Right kidney (tissue), 1 donor: Measurements from ENCODE around the gene S100A7A.
"Not testable (repeated sequence)": the region's sequence is repeated elsewhere in the genome, so short reads cannot be mapped to it uniquely, and the experiment has no call there.

Source experiments
- DNase-seq: peaks from one replicate; pipeline ENCODE4 v3.0.0-alpha.2; 2016

S100A7A gene

GRCh38 chr1:153422450-153423068, 6.2 kb downstream of the S100A7A start:
- peak; percentile 58 for DNase-seq

DNA sequence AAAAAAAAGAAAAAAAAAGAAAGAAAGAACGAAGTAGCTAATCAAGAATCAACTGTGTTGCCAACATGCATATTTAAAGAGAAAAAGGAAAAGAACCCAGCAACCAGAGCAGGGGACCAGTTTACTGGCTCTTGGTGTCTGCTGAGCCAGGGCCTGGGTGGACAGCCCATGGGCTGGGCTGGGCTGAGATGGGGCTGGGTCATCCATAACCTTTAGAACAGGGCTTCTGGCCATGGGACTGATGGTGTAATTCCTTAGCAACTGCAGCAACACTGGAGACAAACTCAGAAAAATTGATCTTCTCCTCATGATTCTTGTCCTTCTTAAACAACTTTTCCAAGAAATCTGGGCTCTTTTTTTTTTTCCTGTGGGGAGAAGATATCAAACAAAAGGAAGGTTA, 10.5 kb downstream of the S100A7A start:
- no peak for DNase-seq

DNA sequence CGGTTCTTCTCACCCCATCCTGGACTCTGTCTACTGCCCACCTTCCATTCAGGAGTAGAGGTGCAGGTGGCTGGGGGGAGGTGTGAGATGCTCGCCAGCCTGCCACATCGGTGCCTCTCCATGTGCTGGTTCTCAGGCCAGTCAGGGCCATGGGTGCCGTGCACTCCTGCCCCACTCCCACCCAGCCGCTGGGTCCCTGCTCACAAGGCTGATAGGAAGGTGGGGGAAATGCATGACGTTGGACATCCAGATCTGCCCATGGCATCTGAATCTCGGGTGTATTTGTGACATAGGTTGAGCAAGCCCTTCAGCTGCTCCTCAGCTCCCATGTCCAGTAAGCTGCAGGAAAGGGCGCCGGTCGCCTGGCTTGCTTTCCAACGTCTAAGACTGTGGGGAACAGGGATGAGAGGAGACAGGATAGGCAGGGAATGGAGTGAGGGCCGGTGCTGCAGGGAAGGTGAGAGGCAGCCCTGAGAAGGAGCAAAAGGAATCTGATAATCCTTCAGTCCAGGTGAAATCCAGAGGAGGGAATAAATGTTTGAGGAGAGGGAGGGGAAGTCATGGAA, 11.8 kb downstream of the S100A7A start:
- DNase-seq: no peak

GRCh38 chr1:153428791-153429190, 12.5 kb downstream of the S100A7A start:
- DNase-seq: no peak

DNA sequence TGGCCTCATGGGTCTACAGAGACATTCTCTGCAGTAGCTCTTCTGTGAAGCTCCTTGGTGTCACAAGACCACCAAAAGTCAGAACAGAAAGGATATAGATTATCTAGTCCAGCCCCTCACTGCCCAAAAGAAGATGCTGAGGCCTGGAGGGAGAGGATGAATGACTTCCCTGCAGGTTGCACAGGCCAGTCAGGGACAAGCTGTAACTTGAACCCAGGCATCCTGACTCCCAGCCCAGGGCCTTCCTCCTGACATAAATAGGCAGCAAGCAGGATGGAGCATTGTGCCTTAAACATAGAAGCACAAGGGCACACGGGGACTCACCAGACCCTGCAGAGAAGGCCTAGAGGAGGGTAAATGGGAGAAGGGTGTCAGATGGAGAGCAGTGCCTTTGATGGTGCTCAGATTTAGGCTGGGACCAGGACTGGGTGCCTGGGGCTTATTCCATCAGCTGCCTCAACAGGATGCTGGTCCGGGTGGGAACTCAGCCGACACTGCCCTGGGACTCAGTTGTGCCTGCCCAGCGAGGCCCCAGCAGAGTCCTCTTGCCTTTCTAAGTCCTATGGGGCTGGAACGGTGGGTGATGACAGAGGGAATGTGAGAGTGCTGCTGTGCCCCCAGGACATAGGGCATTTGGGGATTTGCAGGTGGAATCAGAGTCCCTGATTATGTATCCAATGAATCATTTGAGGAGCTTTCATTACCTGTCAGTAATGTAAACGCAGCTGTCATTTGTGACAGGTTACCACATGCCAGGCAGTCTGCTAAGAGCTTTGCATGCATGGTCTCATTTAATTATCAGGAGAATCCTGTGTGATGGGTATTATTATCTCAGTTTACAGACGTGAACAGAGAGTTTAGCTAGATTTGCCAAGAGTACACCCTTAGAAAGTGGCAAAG, 13.2 kb downstream of the S100A7A start:
- DNase-seq: no peak

DNA sequence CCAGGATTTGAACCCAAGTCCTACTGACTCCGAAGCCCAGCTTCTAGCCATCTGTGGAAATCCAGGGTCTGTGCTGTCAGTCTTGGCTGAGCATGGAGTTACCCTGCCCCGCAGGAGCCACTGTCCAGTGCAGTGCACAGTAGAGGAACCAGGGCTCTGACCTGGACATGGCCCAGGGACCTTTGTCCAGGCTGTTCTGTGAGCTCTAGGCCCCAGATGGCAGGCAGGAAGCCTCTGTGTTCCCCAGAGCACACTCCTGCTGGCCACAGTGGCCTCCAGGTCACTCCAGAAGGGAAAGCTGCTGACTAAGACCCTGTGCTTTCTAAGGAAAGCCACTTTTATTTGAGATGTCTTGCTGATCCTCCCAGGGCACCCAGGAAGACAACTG, 13.8 kb downstream of the S100A7A start:
- DNase-seq: no peak

DNA sequence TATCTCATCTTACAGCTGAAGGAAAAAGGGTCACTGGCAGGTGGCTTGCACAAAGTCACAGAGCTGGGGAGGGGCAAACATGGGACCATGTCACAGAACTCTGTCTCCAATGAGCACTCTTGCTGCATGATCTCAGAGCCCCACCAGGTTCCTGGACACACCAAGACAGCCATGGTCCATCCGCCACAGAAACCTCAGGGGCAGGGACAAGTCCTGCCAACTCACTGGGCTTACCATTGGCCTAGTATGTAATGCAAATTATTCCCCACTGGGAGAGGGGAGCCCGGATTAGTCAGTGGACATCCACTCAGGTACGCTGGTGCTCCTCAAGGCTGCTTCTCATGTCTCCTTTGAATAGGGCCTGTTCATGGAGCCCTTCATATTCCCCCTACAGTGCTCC, 14.2 kb downstream of the S100A7A start:
- no peak for DNase-seq

GRCh38 chr1:153431002-153431401, 14.7 kb downstream of the S100A7A start:
- no peak for DNase-seq

- no peak for DNase-seq
Observed at GRCh38 chr1:153431427-153431826, 15.1 kb downstream of the S100A7A start.

- no peak for DNase-seq
Observed at GRCh38 chr1:153431928-153432327, 15.6 kb downstream of the S100A7A start.

- no peak for DNase-seq
Observed at GRCh38 chr1:153432874-153433681, 16.8 kb downstream of the S100A7A start.

GRCh38 chr1:153434746-153435455, 18.6 kb downstream of the S100A7A start:
- DNase-seq: no peak

DNA sequence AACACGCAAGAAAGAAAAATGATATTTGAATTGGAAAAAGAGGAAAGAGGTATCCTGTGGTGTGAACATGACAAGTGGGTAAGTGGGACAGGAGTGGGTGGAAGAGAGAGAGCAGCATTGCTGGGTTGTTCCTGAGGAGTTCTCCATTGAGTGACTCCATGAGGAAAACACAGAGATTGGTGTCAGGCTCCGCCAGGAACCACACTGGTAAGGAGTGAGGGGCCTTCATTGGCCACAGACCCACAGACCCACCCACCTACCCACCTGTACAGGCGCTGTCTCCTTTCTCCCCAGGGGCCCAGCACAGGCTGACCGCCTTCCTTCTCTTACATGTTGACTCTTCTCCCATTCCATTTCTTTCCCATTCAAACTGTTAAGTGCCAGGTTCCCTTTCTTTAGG, 20.9 kb downstream of the S100A7A start:
- DNase-seq: no peak

DNA sequence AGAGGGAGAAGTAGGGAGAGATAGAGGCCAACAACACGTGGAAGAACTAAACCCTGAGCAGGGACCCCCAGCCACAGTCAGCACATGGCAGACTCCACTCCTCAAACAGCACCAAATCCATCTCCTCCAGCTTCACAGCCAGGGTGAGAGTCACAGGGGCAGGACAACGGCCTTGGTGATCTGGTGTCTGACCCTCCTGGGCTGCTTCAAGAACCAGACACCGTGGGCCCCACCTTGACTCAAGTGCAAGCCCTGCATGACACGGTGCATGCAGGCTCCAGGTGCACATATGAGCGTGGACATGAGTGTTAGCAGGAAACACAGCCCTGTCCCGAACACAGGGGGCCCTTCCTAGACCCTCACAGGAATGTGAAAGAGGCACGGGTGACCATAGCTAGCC, 22.3 kb downstream of the S100A7A start:
- no peak for DNase-seq

DNA sequence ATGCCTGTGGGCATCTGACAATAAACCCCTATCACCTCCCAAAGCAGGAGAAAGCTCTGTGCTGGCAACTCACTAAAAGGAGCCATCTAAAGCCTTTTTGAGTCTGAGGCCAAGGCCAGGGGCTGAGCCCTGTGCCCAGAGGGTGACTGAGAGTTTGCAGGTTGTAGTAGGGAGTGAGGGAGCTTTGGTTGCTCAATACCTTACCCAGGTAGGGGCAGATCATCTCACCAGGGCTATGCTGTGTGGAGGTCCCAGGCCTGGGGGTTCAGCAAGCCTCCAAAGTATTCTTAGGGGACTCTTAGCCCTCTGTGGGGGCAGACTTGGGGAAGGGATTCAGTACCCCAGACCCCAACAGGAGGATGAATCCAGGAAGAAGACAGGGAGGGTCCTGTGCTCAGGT, 23.0 kb downstream of the S100A7A start:
- no peak for DNase-seq

DNA sequence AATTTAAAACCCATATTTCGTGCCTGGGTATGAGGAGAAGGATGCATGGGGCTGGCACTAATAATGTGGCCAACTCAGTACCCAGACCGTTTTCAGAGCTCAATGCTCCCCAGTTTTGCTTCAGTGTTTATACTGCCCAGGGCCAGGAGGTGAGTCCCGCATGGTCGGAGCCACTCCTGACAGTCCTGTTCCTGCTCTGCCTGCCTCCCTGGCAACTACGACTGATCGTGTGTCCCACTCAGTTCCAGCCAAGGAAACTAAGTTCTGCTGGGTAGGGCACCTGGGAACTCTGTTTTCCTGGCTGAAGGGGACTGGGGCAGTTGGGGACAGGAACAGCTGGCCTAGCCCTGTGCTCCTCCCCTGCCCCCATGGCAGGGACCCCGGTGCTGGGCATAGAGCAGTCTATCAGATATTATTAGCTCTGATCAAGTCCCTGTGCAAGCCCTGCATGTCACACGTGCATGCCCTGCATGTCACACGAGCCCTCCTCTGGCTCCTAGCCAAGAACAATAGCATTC, 25.0 kb downstream of the S100A7A start:
- DNase-seq: no peak

GRCh38 chr1:153443486-153443885, 27.2 kb downstream of the S100A7A start:
- no peak for DNase-seq

GRCh38 chr1:153444078-153444477, 27.8 kb downstream of the S100A7A start:
- DNase-seq: no peak

- no peak for DNase-seq
Observed at GRCh38 chr1:153447498-153448170, 31.3 kb downstream of the S100A7A start.

DNA sequence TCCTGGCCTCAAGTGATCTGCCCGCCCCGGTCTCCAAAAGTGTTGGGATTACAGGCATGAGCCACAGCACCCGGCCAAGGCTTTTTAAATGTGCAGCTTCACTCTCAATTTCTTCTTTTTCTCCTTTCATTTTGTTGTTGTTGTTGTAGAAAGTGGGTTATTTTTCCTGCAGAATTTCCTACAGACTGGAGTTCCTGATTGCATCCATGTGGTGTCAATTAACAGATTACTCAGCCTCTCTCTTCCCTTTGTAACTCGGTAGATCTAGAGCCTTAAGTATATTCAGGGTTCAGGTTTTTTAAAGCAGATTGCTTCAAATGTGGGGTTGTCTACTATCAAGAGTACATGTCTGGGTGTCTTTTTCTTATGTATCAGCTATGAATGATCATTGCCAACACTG, 32.5 kb downstream of the S100A7A start:
- not testable (repeated sequence) for DNase-seq

DNA sequence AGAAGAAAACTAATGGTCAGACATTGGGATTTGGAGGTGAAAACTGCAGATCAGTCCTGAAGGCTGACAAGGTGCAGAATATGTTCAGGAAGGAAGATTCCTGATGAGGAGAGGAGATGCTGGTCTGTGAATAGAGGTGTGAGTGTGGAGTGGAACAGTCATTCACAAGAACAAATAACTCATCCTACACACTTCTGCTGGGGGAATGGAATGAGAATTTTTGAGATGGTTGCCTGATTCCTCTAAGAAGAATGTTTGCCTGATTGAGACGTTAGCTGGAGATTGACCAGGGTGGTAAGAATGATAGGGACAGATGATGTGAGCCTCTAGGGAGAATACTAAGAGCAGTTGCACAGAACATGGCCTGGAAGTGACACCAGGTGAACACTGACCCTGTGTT, 40.1 kb downstream of the S100A7A start:
- DNase-seq: no peak
